ENCODE data around the gene NAP1L4.

The NAP1L4 gene

DNA sequence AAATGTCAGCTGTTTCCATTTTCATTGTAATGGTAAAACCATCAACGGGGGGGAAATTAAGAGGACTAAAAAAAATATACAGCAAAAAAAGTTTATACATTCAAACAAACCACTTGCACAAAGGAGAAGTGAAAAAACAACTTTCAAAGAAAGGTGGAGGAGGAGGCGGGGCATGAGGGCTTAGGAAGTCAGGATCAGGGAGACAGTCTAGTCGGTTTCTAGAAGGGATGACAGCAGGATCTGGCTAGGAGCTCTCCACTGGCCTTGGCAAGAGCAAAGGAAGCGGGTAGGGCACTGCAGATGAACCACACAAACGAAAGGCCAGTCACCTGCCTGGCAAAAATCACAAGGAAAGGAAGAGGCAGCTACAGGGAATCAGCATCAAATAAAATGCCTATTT lies 31.0 kb downstream of the NAP1L4 start:
- no peak overlapping the region for H3K4me3 ChIP-seq (ENCODE audit: low read depth, low read length)

DNA sequence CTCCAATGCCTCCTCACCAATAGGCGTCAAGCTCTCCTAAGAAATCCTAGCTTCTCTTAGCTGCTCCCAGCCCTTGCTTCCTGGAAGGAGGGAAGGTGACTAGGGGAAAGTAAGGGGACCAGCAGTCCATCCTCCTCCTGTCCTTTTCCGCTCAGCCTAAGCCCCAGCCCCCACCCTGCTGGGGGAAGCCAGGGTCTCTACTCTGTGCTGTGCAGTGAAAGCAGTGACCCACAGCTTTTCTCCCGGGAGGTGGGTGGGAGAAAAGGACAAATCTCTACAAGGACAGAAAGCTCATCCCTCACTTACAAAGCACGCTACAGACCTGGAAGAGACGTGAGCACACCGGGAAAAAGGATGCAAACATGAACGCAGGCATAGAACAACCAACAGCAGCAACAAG lies 32.0 kb downstream of the NAP1L4 start:
- H3K4me3 ChIP-seq (ENCODE audit: low read depth, low read length) = no peak overlapping the region

DNA sequence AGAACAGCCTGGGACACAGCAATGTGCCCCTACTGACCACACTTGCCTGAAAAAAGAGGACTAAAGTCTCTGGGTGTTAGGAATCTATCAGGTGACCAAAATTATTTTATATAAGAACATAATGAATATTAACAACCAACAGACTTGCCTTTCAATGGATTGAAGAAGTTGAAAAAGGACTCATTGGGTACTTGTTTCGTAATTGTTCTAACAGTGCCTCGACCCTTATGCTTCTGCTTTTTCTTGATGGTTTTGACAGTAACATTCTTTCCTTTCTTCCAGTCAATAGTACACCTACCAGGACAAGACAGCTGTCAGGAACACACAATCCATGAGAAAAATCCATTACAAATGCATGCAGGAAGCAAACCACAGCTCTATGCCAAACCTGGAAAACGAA lies 33.9 kb downstream of the NAP1L4 start:
- H3K4me3 ChIP-seq (ENCODE audit: low read depth, low read length) = no peak overlapping the region

DNA sequence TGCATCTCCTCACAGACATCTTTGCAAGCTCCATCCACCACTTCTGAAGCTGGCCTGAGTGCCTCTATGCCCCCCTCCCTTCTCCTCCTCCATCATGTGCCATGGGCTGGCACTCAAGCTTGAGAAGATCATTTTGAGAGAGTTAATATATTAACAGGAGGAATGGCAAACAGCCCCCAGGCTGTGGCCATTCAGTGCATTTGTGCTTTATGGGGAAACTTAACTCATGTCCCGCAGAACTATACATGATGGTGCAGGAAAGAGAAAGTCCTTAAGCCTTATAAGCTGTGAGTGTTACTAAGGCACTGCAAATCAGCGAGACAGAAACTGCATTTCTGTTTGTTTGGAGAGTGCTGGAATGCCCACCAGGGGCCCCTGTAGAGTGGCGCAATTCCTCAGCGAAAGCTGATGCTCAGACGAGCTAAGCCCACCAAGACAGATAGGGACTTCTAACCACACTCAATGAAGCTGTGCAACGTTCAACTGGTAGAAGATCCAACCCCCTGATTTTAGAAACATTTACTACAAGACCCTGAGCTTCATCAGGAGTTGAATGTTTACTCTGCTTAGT lies 36.1 kb downstream of the NAP1L4 start:
- no peak overlapping the region for H3K4me3 ChIP-seq (ENCODE audit: low read depth, low read length)

DNA sequence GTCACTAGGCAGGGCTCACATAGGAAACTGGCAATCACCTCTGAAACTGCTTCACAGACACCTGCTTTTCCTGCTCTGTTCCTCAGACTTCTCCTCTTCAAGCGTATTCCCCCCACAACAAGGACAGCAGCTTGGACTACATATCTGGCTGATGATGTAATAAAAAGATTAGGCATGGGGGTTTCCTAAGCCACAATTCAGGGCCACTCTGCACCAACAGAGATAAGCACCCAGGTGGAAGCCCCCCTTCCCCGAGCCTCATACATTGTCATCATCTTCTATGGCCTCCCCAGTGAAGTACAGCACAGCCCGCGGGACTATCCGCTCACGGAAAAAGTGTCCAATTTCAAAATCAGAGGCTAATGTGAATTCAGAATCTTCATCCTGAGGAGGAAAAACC lies 37.9 kb downstream of the NAP1L4 start:
- no peak overlapping the region for H3K4me3 ChIP-seq (ENCODE audit: low read depth, low read length)

DNA sequence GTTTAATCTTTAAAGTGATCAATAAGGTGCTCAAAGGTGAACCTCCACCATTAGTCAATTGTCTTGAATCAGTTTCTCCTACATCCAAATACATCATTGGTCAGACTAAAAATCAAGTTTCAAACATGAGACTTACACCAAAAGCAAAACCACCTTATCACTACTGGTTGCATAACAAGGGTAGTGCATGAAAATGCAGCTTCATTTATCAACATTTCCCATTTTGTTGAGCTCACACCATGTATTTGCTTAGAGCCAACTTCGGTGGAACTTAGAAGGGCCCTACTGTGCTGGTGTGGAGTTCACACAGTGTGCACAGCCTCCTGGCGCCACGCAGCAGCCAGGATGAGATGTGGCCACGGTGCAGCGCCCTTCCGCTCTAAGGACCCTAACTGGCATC lies 39.8 kb downstream of the NAP1L4 start:
- no peak overlapping the region for H3K4me3 ChIP-seq (ENCODE audit: low read depth, low read length)

DNA sequence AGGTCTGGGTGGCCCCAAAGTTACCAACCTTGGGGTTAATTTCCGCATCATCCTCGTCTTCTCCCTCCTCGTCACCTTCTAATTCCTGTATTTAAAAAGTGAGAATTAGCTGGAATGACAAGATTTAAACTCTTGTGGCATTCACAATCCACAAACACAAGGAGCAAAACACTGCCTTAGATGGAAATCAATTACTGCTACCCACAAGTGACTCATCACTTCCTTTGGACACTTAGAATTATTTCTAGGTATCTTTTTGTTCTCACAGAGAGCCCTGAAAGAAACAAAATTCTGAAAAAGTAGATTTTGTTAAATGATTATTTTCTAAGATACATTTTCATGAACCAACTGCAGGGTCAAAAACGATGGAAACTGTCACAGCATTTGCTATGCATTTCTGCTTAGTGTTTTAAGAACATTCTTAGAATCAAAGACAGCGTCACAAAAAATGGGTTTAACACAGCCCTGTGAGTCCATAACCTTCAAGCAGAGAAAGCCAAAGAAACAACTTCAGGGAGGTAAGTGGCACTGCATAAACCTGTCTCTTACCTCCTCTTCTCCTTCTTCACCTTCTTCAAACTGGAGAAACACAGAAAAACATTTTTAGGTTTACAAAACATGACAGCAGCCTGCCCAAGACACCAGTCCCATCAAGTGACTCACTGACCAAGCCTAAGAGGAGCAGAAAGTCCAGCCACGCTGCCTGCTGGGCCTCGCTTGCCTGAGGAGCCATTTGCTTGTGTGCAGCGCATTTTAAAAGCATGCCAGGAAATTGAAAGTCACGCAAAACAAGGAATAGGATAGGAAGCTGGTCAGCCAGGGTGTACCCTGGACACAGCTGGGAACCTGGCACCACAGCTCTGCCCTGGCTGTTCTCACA lies 40.7 kb downstream of the NAP1L4 start:
- H3K4me3 ChIP-seq (ENCODE audit: low read depth, low read length) = no peak overlapping the region

DNA sequence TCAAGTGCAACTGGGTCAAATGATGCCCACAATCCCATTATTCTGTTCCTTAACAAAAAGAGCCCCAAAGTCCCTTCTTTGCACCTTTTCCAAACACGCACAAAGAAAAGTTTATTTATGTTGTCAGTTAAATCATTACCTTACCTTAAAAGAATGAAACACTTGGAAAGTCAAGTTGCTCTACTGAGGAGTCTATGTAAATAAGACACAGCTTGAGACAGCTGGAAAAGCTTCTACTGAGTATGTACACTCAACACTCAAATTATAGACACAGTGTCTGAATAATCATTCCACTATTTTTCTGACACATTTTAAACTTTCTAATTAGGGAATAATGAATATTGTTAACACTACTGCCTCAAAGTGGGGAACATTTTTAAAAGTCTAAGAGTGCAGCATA lies 41.3 kb downstream of the NAP1L4 start:
- H3K4me3 ChIP-seq (ENCODE audit: low read depth, low read length) = no peak overlapping the region

DNA sequence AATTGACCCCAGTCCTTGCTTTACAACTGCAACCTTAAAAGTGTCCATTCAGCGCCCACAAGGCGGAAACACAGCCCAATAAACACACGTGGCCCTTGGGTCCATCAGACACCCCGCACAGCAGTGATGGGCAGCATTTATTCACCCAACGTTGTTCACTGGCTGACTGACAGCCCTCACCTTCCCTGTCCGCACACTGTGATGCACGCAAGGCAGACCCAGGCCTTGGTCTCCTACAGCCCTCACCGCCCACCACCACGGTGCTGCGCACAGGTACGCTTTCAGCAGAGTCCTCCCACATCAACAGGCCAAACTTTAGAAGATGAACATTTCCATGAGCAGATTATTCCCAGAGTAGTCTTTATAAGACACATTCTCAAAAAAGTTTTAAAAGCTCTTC lies 42.2 kb downstream of the NAP1L4 start:
- H3K4me3 ChIP-seq (ENCODE audit: low read depth, low read length) = no peak overlapping the region

DNA sequence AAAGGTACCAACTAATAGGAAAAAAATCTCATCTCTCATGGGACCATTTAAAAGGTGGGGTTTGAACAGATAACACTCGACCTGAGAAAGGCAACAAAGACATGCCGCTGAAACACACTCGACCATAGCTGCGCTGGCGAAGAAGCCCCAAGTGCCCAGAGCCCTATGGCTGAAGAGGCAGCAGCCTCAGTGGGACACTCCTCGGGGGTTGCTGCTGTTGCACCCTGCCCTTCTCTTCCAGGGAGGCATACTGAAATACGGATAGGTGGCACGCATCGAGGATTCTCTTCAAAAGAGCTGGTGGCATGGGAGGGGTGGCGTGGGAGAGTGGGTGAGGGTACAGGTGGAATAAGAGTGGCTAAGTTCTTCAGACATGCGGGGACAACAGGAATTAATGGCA lies 44.4 kb downstream of the NAP1L4 start:
- no peak overlapping the region for H3K4me3 ChIP-seq (ENCODE audit: low read depth, low read length)

DNA sequence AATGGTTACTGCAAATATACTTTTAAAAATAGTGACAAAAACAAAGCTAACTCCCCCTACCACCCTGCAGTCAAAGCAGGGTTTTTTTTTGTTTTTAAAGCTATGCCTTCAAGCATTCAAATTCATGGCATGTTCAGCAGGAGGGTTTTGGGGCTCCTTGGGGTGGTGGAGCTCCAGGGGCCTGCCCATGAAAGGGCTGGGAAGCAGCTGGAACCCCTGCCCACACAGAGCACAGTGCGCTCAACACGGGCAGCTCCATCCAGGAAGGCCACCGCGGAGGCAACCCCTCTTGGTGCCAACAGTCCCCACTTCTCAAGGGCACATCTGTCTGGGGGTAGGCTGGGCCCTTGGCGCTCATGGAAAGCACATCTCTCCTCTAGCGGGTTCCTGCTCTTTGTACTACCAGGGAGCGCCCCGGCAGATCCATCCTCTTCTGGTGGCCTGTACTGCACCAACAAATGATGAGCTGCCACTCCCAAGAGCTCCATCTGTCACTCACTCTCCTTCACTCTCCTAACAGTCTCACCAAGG lies 46.3 kb downstream of the NAP1L4 start:
- H3K4me3 ChIP-seq (ENCODE audit: low read depth, low read length) = no peak overlapping the region

DNA sequence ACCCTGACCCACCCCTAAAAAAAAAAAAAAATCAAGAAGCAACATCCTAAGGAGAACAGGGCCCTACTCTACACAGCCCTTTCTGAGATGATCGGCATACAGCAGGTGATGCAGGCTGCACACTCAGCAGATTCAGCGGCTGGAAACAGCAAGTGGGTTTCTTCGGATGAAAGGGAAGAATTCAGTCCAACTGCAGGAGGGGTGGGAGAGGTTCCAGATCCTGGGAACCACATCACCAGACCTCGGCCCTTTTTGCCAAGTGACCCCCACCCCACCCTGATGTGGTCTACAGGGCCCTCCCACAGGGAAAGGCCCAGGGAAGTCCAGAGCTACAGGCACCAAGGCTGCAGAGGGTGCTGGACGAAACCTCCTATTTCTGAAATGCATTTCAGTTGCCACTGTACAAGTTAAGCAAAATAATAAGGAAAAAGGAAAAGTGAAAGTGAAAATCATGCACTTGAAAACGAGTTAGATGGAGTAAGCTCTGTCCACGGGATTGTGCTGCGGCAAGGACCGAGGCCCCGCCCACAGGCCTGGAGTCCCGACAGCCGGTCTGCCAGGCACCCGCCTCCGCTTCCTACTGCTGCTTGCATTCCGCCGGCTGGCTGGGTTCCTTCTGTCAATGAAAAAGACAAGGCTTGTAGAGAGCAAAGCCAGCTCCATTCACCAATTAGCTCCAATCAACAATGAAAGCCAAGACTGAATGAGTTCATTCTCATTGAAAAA lies 46.9 kb downstream of the NAP1L4 start:
- no peak overlapping the region for H3K4me3 ChIP-seq (ENCODE audit: low read depth, low read length)

DNA sequence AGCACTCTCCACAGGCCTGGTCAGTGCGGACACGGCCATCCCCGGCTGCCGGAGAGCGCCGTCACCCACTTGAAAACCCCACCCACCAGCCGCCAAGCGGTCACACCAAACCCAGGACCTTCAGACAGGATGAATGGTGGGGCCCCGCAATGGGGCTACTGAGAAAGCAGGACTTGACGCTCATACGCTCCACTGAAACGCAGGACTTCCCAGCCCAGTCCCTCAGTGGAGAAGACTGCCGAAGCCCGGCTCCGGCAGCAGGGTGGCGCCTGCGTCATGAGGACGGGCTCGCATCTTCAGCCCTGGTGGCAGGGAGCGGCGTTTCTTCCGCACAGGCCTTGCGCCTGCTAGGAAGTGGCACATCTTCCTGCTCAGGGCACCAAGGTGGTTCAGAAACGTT lies 47.6 kb downstream of the NAP1L4 start:
- no peak overlapping the region for H3K4me3 ChIP-seq (ENCODE audit: low read depth, low read length)

DNA sequence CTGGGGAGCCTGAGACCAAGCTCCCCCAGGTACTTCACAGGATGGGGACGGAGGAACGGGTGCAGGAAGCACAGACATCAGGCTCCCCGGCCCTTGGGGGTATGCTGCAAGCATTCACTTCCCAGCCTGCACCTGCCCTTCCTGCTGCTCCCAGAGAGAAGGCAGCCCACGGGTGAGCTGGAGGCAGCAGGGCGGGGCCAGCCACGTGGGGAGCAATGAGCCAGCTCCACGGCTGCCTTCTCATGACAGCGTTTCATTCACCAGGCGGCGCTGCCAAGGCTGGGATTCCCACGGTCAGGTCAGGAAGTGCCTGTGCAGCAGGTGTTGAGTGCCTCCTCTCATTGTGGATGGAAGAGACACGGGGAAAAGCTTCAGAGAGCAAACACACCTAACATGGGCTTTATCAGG lies 48.4 kb downstream of the NAP1L4 start:
- no peak overlapping the region for H3K4me3 ChIP-seq (ENCODE audit: low read depth, low read length)

DNA sequence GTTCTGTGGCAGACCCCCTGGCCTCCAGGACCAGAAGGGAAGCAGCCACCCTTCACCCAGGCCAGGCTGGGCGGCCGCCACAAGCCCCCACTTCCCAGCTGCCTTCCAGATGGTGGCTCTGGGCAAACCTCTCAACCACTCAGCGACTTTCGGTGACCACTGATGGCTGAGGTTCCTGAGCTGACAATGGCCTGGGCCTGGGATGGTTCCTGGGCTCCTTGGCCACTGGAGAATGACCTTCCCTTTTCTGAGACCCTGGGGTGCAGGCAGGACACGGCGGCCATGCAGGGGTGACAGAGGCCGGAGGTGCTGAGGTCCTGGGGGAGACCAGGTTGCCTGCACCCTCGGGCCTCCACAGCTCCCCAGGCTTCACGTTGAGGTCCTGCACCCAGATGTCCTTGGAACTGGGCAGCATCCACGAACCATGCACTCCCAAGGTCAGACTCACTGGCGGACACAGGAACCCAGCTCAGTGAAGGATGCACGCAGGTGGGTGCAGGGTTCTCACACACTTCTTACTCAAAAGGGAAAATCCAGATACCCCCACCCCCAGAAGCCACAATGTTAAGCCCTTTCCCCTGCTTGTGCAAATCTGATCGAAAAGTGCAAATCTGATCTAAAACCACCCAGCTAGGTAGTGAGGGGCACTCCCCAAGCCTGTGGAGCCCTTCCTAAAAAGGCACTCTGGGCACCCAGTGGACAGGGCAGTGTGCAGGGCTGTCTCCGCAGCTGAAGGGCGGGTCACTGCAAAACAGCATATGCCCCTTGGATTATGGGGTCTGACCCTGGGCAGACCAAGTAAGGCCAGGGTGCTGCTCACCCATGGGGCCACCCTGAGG lies 49.0 kb downstream of the NAP1L4 start:
- H3K4me3 ChIP-seq (ENCODE audit: low read depth, low read length) = no peak overlapping the region

DNA sequence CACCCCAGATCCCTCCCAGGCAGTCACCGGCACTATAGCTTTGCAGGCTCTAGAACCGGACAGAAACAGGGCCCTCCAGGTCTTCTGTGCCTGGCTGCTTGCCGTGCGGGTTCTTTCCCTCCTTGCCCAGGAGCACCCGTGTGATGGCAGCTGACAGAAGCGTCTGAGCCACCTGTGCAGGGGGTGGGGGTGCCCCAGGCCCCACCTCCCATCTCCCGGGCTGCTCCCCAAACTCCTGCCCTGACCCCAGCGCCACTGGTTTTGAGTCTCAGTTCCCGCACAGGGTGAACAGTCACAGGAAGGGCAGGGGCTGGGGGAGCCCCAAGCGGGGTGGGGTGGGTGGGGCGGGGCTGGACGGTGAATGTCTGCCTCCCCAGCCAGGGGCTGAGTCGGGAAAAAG lies 49.7 kb downstream of the NAP1L4 start:
- H3K4me3 ChIP-seq (ENCODE audit: low read depth, low read length) = no peak overlapping the region

DNA sequence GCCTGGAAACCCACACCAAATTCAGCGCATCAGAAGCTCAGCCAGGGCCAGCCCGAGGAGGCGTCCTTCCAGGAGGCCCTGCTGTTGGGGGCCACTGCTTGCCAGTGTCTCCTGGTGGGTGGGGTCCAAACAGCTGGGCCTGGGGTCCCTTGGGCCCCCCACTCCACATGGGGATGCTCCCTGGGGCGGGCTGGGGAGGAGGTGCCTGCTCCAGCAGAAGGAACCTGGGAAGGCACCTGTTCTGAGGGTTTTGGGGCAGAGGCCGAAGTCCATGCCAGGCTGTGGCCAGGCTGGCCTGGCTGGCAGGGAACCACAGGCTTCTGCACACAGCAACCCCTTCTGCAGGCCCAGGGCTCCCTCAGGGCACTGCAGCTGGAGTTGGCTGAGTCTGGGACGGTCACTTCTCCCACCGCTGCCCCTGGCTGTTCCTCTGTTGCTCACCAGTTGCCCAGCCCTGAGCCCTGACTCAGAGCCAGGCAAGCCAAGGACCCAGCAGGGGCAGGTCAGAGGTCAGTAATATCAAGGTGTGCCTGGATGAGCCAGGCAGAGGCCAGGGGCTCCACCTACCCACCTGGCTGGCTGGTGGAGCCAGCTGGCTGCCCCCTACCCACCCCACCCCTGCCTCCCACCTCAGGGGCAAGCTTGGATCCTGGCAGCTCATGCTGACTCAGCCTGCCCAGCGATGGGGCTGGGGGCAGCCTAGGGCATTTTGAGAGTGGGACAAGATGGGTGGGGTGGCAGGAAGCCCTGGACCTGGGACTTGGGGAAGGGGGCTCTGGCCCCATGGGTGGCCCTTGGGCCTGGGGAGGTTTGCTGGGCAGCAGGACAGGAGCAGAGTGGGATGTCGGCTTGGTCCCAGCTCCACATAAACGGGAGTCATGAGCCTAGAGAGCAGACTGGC lies 51.0 kb downstream of the NAP1L4 start:
- no peak overlapping the region for H3K4me3 ChIP-seq (ENCODE audit: low read depth, low read length)

DNA sequence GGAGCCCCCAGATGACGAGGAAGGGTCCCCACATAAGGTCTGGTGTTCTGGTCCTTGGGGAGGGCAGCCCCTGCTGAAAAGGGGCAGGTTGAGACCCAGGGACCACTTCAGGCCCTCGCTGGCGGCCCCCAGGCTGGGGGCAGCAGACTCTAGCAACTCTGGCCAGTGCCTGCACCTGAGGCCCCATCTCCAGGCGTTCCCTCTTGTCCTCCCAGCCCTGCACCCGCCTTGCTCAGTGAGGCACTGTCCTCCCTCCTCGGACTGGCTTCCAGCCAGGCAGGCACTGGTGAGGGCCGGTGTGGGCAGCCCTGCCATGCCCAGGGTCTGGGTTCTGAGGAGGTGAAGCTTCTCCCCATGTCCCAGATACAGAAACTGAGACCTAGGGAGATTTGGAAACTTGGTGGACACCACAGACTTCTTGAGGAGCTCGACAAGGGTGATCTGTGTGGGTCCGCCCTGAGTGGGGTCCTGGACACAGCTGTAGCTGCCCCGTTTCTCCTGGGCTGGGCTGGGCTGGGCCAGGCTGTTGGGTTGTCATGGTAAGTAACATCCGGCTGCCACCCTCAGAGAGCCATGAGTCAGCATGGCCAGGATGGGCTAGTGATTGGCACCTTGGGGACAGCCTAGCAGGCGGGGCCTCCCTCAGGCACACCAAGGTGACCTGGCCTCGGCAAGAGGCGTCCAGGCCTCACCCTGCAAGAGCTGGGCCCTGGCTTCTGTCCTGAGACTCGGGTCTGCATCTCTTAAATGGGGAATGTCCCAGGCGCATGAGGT lies 51.8 kb downstream of the NAP1L4 start:
- H3K4me3 ChIP-seq (ENCODE audit: low read depth, low read length) = no peak overlapping the region

Measured in iPS-11a (cell line).